Liver (tissue), 3 donors: Measurements from ENCODE around the gene SDR39U1.

Experiments used
- GABPA ChIP-seq, 2 donors: IDR thresholded peaks in 1 of 2; conservative IDR thresholded peaks in 1 of 2; 2 replicates each; pipeline ENCODE4 v1.6.1; 2016; ENCODE audit warnings: antibody characterized with exemption in 2 of 2, mild to moderate bottlenecking in 1 of 2, moderate library complexity in 1 of 2
- RAD21 ChIP-seq, 2 donors: IDR thresholded peaks; 2 replicates each; pipeline ENCODE4 v1.6.1; 2016; ENCODE audit warnings: antibody characterized with exemption in 2 of 2, mild to moderate bottlenecking in 2 of 2
- TF ChIP-seq, protein P1 (sequence below): fragments of 150-350 bp; IDR thresholded peaks from 2 replicates; pipeline ENCODE4 v1.5.1; 2017; ENCODE audit warnings: improper control_type of control experiment, low read depth, low read length; ENCODE audit not compliant: missing input control
- TF ChIP-seq, protein P2 (sequence below): IDR thresholded peaks from 2 replicates; pipeline ENCODE4 v1.6.1; 2016; ENCODE audit warnings: antibody characterized with exemption
- TF ChIP-seq, protein P3 (sequence below): IDR thresholded peaks from 2 replicates; pipeline ENCODE4 v1.6.1; 2016; ENCODE audit warnings: antibody characterized with exemption, mild to moderate bottlenecking
- donor health status: healthy.
- donor health status: healthy.

DNA sequence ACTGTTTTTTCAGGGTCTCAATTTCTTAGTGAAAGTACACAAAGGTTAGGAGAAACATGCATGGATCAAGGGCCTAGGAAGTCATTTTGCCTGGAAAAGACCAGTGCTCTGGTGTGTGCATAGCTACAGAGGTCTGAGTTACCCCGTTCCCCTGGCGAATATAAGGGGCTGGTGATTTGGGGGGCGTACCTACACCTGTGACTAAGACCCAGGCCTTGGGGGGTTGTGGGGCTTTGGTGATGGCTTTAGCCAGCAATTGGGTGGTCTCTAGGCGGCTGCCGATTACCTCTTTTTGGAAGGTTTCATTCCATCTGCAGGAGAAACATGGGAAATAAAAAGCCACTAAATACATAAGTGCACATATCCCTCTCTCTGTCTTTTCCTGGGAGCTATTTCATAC is 1.1 kb downstream of the SDR39U1 start:
- TF ChIP-seq, protein P1, sequence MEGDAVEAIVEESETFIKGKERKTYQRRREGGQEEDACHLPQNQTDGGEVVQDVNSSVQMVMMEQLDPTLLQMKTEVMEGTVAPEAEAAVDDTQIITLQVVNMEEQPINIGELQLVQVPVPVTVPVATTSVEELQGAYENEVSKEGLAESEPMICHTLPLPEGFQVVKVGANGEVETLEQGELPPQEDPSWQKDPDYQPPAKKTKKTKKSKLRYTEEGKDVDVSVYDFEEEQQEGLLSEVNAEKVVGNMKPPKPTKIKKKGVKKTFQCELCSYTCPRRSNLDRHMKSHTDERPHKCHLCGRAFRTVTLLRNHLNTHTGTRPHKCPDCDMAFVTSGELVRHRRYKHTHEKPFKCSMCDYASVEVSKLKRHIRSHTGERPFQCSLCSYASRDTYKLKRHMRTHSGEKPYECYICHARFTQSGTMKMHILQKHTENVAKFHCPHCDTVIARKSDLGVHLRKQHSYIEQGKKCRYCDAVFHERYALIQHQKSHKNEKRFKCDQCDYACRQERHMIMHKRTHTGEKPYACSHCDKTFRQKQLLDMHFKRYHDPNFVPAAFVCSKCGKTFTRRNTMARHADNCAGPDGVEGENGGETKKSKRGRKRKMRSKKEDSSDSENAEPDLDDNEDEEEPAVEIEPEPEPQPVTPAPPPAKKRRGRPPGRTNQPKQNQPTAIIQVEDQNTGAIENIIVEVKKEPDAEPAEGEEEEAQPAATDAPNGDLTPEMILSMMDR = no peak
- TF ChIP-seq, protein P2, sequence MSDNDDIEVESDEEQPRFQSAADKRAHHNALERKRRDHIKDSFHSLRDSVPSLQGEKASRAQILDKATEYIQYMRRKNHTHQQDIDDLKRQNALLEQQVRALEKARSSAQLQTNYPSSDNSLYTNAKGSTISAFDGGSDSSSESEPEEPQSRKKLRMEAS = no peak
- TF ChIP-seq, protein P3, sequence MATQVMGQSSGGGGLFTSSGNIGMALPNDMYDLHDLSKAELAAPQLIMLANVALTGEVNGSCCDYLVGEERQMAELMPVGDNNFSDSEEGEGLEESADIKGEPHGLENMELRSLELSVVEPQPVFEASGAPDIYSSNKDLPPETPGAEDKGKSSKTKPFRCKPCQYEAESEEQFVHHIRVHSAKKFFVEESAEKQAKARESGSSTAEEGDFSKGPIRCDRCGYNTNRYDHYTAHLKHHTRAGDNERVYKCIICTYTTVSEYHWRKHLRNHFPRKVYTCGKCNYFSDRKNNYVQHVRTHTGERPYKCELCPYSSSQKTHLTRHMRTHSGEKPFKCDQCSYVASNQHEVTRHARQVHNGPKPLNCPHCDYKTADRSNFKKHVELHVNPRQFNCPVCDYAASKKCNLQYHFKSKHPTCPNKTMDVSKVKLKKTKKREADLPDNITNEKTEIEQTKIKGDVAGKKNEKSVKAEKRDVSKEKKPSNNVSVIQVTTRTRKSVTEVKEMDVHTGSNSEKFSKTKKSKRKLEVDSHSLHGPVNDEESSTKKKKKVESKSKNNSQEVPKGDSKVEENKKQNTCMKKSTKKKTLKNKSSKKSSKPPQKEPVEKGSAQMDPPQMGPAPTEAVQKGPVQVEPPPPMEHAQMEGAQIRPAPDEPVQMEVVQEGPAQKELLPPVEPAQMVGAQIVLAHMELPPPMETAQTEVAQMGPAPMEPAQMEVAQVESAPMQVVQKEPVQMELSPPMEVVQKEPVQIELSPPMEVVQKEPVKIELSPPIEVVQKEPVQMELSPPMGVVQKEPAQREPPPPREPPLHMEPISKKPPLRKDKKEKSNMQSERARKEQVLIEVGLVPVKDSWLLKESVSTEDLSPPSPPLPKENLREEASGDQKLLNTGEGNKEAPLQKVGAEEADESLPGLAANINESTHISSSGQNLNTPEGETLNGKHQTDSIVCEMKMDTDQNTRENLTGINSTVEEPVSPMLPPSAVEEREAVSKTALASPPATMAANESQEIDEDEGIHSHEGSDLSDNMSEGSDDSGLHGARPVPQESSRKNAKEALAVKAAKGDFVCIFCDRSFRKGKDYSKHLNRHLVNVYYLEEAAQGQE = no peak
- TF ChIP-seq RAD21 (IDR thresholded peaks at IDR 0.05) (no peak), GABPA (IDR thresholded peaks at IDR 0.05 in 1 of 2, conservative IDR thresholded peaks at IDR 0.05 in 1 of 2) (no peak)
